Activated CD8-positive, alpha-beta memory T cell treated with anti-CD3 and anti-CD28 coated beads, Interleukin-2, amount 50 U/mL, for 1 hour (primary cell): ENCODE measurements around the gene GPHA2.
"Not testable (repeated sequence)": the region's sequence is repeated elsewhere in the genome, so short reads cannot be mapped to it uniquely, and the experiment has no call there.

Experiments
- DNase-seq: peaks from one replicate; pipeline ENCODE4 v3.0.0-alpha.2; 2020; ENCODE audit errors: extremely low read depth

Gene GPHA2

DNA sequence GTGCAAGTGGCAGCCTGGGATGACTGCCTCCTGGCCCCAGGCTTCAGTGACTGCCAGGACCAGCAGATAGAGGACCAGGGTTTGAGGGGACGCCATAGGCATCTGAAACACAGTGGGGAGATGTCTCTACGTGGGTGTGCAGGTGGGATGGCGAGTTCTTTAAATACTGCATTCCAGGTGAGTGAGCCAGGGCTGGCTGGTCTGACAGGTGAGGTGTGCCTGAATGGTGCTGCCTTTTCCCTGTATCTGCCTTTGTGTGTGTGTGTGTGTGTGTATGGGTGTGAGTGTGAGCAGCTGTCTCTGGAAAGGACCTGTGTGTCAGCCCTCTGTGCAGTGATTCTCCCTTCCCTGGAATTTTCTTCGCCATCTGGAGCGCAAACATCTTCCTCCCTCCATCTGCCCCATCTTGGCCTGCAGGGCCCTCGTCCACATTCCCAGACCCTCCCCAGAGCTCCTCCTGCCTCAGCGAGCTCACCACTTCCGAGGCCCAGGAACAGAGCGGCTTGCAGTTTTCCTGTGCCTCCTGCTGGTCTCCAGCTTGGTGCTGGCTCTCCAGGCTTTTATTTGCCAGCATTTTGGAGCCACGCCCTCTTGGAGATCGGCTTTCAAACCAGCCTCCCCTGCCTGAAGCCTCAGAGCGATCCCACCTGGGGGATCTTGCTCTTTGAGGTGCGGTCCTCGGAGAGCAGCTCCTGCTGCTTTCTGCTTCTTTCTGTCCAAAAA is at the start of gene GPHA2:
Gene GPHA2, minus strand, starts transcription at position 535 of the 723 bp plus-strand sequence. Its CDS starts 433 bp downstream, at position 102.
- no peak for DNase-seq

- not testable (repeated sequence) for DNase-seq
These were observed 47.6 kb upstream of the GPHA2 start for GRCh38 chr11:64983339-64983738.

DNA sequence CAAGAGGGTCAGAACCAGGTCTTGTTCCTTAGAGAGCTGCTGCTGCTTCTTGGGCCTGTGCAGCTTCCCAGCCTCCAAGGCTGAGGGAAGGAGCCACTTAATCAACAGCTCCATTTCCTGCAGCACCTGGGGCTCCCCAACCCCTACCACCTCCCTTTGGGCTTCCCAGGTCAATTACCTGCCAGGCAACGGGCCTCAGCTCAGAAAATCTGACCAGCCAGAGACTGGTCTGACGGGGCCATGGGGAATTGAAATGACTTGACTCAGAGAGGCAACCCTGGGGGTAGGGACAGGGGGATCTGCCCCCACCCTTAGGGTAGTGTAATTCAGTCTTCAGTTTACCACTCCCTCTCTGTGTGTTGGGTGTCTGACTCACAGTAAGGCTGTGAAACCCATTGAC is 41.0 kb upstream of the GPHA2 start:
- no peak for DNase-seq

DNA sequence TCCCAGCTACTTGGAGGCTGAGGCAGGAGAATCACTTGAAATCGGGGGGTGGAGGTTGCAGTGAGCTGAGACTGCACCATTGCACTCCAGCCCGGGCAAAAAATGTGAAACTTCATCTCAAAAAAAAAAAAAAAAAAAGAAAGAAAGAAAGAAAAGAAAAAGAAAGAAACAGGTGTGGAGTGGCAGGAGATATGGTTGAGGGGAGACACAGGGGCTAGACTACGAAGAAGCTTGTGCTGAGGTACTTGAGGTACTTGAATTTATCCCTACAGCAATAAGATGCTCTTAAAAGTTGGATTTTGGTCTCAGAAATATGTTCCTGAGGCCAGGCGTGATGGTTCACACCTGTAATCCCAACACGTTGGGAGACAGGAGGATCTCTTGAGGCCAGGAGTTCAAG is 38.4 kb upstream of the GPHA2 start:
- DNase-seq: no peak

DNA sequence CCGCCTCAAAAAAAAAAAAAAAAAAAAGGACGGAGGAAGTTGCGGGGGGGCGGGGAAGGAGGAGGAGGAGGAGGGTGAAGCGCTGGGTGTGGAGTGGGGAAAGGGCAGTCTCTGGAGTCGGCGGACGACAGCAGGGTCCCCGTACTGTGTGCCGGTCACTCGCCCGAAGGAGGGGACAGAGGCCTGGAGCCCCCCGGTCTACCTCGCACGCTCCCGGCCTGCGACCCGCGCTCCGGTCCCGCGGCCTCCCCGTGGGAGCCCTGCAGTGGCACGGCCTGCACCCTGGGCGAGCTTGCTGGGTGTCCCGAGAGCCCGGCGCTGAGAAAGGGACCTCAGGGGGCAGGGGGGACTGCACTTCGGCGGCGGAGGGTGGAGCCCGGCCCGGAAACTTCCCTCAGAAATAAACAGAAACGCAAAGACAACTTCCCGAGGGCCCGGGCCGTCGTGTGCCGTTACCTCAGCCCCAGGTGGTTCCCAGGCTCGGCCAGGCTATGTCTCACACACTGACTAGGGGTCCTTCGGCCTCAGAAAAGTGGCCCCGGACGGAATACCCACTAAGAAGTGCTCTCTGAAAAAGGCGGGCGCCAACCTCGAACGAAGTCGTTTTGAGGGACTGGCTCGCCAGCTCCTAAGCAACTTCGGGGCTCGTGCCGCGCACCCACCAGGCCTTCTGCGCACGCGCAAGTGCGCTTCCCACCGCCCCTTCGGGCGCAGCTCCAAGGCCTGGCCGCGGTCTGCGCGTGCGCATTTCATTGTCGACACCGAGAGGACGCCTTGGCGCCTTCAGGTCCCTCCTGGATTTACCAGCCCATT is 35.9 kb upstream of the GPHA2 start, which contains the start of gene MAJIN:
Gene MAJIN, minus strand, starts transcription at position 688 of the 813 bp plus-strand sequence. CDS start 12,703 bp downstream, outside the sequence.
- peak; percentile 66 for DNase-seq

GRCh38 chr11:64970731-64971151 is 35.0 kb upstream of the GPHA2 start:
- no peak for DNase-seq

- DNase-seq: no peak
These were observed 33.5 kb upstream of the GPHA2 start for GRCh38 chr11:64969209-64969608.

DNA sequence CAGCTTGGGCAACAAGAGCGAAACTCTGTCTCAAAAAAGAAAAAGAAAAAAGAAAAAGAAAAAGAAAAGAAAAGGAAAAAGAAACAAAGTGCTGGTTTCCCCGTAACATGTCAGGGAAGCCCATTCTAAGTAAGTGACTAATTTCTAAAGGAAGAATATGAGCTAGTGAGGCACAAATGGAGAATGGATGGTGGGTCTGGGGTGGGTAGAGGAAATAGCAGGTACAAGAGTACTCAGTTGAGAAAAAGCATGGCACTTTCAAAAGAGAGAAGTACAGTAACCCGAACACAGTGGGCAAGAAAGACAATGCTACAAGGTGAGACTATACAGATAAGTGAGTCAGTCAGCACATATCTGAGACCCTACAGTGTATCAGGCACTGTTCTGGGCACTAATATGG is 31.7 kb upstream of the GPHA2 start:
- no peak for DNase-seq

DNA sequence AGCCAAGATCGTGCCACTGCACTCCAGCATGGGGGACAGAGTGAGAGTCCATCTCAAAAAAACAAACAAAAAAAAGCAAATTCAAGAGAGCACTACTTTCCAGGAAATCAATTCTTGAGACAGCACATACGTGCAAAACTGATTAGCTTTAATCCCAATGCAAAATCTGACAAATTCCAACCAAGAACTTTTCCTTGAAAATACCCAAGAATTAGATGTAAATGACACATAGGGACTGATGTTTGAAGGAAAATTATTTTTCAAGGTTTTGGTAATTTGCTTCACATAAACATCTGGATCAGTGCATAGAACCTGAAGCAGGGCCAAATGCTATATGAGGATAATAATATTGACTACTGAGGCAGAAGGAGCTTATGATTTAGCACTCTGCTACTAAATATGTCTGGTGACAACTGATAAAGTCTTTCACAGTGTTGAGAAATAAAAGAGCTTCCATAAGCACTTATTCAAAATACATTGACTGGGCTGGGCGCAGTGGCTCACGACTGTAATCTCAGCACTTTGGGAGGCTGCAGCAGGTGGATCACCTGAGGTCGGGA is 27.5 kb upstream of the GPHA2 start:
- no peak for DNase-seq

- DNase-seq: no peak
These were observed 25.0 kb upstream of the GPHA2 start for GRCh38 chr11:64960719-64961118.

- DNase-seq: no peak
These were observed 23.8 kb upstream of the GPHA2 start for GRCh38 chr11:64959498-64959897.

GRCh38 chr11:64954201-64954600 is 18.5 kb upstream of the GPHA2 start:
- DNase-seq: no peak

DNA sequence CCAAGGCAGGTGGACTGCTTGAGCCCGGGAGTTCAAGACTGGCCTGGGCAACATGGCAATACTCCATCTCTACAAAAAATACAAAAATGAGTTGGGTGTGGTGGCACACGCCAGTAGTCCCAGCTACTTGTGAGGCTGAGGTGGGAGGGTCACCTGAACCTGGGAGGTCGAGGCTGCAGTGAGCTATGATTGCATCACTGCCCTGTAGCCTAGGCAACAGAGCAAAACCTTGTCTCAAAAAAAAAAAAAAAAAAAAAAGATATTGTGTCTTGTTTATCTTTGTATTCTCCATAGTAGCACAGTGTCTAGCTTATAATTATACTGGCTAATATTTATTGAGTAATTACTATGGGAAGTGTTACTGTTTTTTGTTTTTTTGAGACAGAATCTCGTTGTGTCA is 15.8 kb upstream of the GPHA2 start:
- DNase-seq: no peak

- no peak for DNase-seq
These were observed 11.6 kb upstream of the GPHA2 start for GRCh38 chr11:64947208-64947814.

DNA sequence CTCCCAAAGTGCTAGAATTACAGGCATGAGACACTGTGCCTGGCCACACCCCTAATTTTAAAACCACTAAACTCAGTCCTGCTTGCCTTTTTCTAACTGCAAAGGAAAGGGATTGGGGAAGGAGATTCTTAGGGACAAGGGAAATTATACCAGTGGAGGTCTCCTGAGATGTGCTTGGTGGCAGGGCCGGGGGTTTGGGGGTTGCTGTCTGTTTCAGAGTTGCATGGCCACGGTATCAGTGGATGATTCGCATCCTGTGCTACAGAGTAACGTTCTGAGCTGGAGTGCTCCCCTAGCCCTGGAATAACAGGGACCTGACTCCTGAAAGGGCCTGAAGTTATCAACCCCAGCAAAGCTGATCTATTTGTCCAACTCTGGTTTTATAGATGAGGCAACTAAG is 846 bp upstream of the GPHA2 start:
- DNase-seq: no peak

DNA sequence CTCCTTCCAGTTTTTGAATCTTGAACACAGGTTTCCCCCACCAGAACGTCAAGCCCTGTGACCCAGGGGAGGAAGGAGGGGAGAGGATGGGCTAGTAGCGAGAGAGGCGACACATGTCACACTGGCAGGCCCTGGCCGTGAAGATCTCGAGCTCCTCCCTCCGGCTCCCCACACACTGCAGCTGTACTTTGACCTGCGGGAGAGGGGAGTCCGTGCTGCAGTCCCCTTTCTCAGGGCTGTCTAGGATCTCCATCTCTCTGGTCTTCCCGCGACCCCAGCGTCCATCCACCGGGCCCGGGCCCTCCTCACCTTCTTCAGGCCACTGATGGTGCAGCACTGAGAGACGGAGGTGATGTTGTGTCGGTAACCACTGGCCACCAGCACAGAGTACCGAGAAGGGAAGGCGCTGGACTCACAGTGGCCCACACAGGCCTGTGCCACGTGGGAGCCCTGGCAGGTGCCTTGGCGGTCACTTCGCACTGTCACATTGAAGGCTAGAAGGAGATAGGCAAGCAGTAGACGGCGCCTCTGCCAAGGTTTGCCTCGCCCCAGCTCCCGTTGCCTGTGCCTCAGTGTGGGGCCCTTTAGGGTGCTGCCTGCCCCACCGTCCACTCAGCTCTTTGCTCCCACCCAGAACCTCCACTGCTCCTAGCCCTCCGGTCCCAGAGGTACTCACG is 873 bp downstream of the GPHA2 start:
- no peak for DNase-seq

GRCh38 chr11:64933935-64934681 is 1.6 kb downstream of the GPHA2 start:
- no peak for DNase-seq

GRCh38 chr11:64933213-64933934 is 2.3 kb downstream of the GPHA2 start:
- DNase-seq: no peak

DNA sequence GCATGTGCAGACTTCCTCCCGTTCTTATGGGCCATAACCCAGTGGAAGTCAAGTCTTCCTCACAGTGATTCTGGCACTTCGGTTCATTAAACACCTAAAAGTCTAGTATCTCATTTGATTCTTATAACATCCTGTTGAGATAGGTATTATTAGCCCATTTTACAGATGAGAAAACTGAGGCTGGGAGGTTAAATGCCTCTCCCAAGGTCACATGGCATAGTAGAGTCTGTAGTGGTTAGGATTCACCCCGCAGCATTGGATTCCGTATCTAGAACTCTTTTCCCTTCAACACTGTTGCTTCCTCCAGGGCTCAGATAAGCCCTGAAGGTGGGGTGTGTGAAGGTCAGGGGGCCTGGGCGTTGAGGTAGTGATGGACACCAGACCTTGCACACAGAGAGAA is 3.4 kb downstream of the GPHA2 start:
- no peak for DNase-seq

DNA sequence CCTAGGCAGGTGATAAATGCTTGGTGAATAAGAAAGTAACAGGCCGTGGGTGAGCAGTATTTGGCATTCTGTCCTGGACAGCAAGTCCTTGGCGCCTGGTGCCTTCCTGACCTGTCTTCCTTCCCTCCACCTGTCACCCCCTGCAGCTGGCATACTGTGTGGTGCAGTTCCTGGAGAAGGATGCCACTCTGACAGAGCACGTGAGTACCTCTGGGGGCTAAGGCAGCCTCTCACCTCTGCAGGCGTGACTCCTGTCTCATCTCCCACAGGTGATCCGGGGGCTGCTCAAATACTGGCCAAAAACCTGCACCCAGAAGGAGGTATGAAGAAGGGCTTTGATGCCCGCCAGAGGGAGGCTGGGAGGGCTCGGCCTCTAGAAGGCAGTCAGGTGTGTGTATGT is 4.4 kb downstream of the GPHA2 start:
- DNase-seq: no peak
